Ovary (tissue), 9 donors: ENCODE results near the gene GPC3. TPM values are rescaled to one million over a fixed set of nuclear protein-coding genes. Genes with fewer than 3 reads are reported as not detected.

Source experiments
- DNase-seq, 5 donors: peaks; one replicate each; pipeline ENCODE4 v3.0.0-alpha.2; 2019 to 2020
- H3K27ac ChIP-seq, 2 donors: fragments of 200-600 bp; one replicate each; pipeline versions ENCODE4 v1.5.1 to v1.8.0; 2019 to 2022
- H3K27me3 ChIP-seq: fragments of 200-600 bp; one replicate; pipeline ENCODE4 v1.8.0; 2022
- H3K36me3 ChIP-seq: fragments of 200-600 bp; sonication (generic); one replicate; pipeline ENCODE4 v1.5.1; 2019
- H3K4me1 ChIP-seq: one replicate; pipeline ENCODE4 v1.8.1; 2013; ENCODE audit warnings: mild to moderate bottlenecking, moderate library complexity; ENCODE audit not compliant: insufficient read depth
- H3K4me3 ChIP-seq: fragments of 200-600 bp; sonication (generic); one replicate; pipeline ENCODE4 v1.5.1; 2017
- H3K9me3 ChIP-seq, 2 donors: fragments of 200-600 bp in 1 of 2; sonication (generic) in 1 of 2; one replicate each; pipeline versions ENCODE4 v1.5.1 to v1.8.1; 2013 to 2019; ENCODE audit warnings: mild to moderate bottlenecking in 1 of 2, moderate library complexity in 1 of 2
- CTCF ChIP-seq, 3 donors: fragments of 450-650 bp in 2 of 3; fragments of 200-600 bp in 1 of 3; IDR thresholded peaks; one replicate each; pipeline versions ENCODE4 v1.5.1 to v1.8.0; 2016 to 2022; ENCODE audit warnings: antibody characterized with exemption in 3 of 3, mild to moderate bottlenecking in 1 of 3
- EP300 ChIP-seq: sonication (generic); formaldehyde crosslinking; IDR thresholded peaks from one replicate; pipeline ENCODE4 v1.6.1; 2017; ENCODE audit warnings: antibody characterized with exemption
- POLR2A ChIP-seq: fragments of 450-650 bp; IDR thresholded peaks from one replicate; pipeline ENCODE4 v1.6.1; 2017; ENCODE audit warnings: antibody characterized with exemption, mild to moderate bottlenecking, moderate library complexity
- WGBS, 3 donors: extraction: QIAGEN DNeasy Blood & Tissue Kit in 1 of 3; methylation state at CpG; one replicate each; pipeline versions ENCODE4 v1.1.5 to v1.1.7; 2013 to 2017; 5-methylcytosine and 5-hydroxymethylcytosine counted together
- intact Hi-C, 4 donors: fragments of 100-400 bp; cut with DNase I; formaldehyde crosslinking; loops; one replicate each; pipeline versions ENCODE4 v1.11.0 to v1.15.1; 2022 to 2023
- polyA plus RNA-seq, 2 donors: library from polyadenylated mRNA; stranded (reverse); fragments of 200-250 nt in 1 of 2; fragments of 350-450 nt in 1 of 2; fragmentation: Illumina TruSeq in 1 of 2; extraction: RNeasy Lipid Tissue Mini Kit (QIAGEN cat#74804) in 1 of 2; gene quantifications; one replicate each; pipeline ENCODE4 v1.2.3, GENCODE V29; 2013 to 2014
- total RNA-seq, 7 donors: library from RNA; depleted of rRNA in 2 of 7; stranded (reverse); fragments of >200 nt in 2 of 7; fragmentation: NEBNext Ultra II Directional in 3 of 7; extraction: Animal tissue kit (Norgen Biotek cat#: 25700) in 3 of 7; gene quantifications; one replicate each; pipeline versions ENCODE4 v1.1.0 to v1.2.4, GENCODE V29; 2016 to 2023
- donor health status: DM: no; HTN: no; CAD: no; lungs with moderate emphysema.
- donor health status: DM: no; HTN: no; CAD: no.
- donor health status: Bipolar disorder and iron deficiency.
- donor health status: DM: yes; HTN: yes; CAD: no.
- donor health status: DM: no; HTN: no; CAD: no.
- donor health status: DM: yes; HTN: yes; CAD: no.

Gene GPC3
- total and polyA plus RNA-seq, 9 donors = 4.5 to 91.8 (median 12.1) TPM

- intact Hi-C loops = no loop called here
- H3K4me1 ChIP-seq = no peaks in the 10 kb centered on the region
- no peaks in the 10 kb centered on the region for H3K36me3 ChIP-seq
- 66 to 79% (median 79%) methylated on average over 4 of the region's 4 CpGs for WGBS, 3 donors
- H3K27me3 ChIP-seq = no peaks in the 10 kb centered on the region
- no peak overlapping the region for H3K4me3 ChIP-seq
- no peak overlapping the region for H3K27ac ChIP-seq
- DNase-seq = no peak
- H3K9me3 ChIP-seq = no peaks in the 10 kb centered on the region
- TF ChIP-seq EP300 (no peak), POLR2A (no peak), CTCF (IDR thresholded peaks at IDR 0.05) (no peak)
These were observed 336.8 kb downstream of the GPC3 start for GRCh38 chrX:133648594-133648993.

GRCh38 chrX:133646719-133647116 lies 338.7 kb downstream of the GPC3 start:
- intact Hi-C loops = no loop called here
- no peak overlapping the region for H3K27ac ChIP-seq
- no peaks in the 10 kb centered on the region for H3K36me3 ChIP-seq
- 73 to 87% (median 79%) methylated on average over 3 of the region's 3 CpGs for WGBS, 3 donors
- H3K9me3 ChIP-seq = no peaks in the 10 kb centered on the region
- no peak for DNase-seq
- H3K4me3 ChIP-seq = no peak overlapping the region
- no peaks in the 10 kb centered on the region for H3K4me1 ChIP-seq
- no peaks in the 10 kb centered on the region for H3K27me3 ChIP-seq
- TF ChIP-seq EP300 = no peak
- TF ChIP-seq CTCF (IDR thresholded peaks at IDR 0.05) = no peak
- TF ChIP-seq POLR2A = no peak

GRCh38 chrX:133645977-133646718 lies 339.2 kb downstream of the GPC3 start:
- H3K36me3 ChIP-seq = no peaks in the 10 kb centered on the region
- no peaks in the 10 kb centered on the region for H3K4me1 ChIP-seq
- WGBS, 3 donors = 46 to 65% (median 62%) methylated on average over 5 of the region's 5 CpGs
- H3K9me3 ChIP-seq = no peaks in the 10 kb centered on the region
- DNase-seq = no peak
- no peak overlapping the region for H3K4me3 ChIP-seq
- intact Hi-C loops = no loop called here
- H3K27ac ChIP-seq = no peak overlapping the region
- TF ChIP-seq EP300 = no peak
- no peak for TF ChIP-seq POLR2A
- H3K27me3 ChIP-seq = no peaks in the 10 kb centered on the region

- no peak for DNase-seq
- Histone ChIP-seq H3K27me3 (no peaks in the 10 kb centered on the region), H3K36me3 (no peaks in the 10 kb centered on the region), H3K4me1 (no peaks in the 10 kb centered on the region), H3K9me3 (no peaks in the 10 kb centered on the region), H3K4me3 (no peak overlapping the region), H3K27ac (no peak overlapping the region)
- TF ChIP-seq CTCF (IDR thresholded peaks at IDR 0.05) (no peak), EP300 (no peak), POLR2A (no peak)
- intact Hi-C loops = no loop called here
- 41 to 42% (median 42%) methylated on average over 6 of the region's 6 CpGs for WGBS, 3 donors
These were observed 340.1 kb downstream of the GPC3 start for GRCh38 chrX:133645256-133645655.
